Mesenchymal stem cell (in vitro differentiated cells and primary cell): Measurements from ENCODE around the gene ARHGAP31.
"Not testable (repeated sequence)": the region's sequence is repeated elsewhere in the genome, so short reads cannot be mapped to it uniquely, and the experiment has no call there.

Experiments used
- DNase-seq: peaks from one replicate; pipeline ENCODE4 v3.0.0-alpha.2; 2013
- H2AFZ ChIP-seq: one replicate; pipeline ENCODE4 v1.6.1; 2013; ENCODE audit warnings: low read depth, mild to moderate bottlenecking, control low read depth, inconsistent platforms, low read length, moderate library complexity
- H2AK5ac ChIP-seq: 2 replicates; pipeline ENCODE4 v1.6.1; 2013; ENCODE audit warnings: low read length, moderate library complexity, mild to moderate bottlenecking, inconsistent platforms; ENCODE audit not compliant: severe bottlenecking
- H2BK120ac ChIP-seq: one replicate; pipeline ENCODE4 v1.6.1; 2013; ENCODE audit warnings: low read depth, mild to moderate bottlenecking, inconsistent platforms, low read length, moderate library complexity
- H2BK12ac ChIP-seq, 2 experiments: one replicate each; pipeline ENCODE4 v1.6.1; 2013; ENCODE audit warnings: inconsistent platforms in 2 of 2, low read length in 2 of 2, mild to moderate bottlenecking in 2 of 2, moderate library complexity in 2 of 2, control low read depth in 1 of 2
- H2BK15ac ChIP-seq: one replicate; pipeline ENCODE4 v1.6.1; 2013; ENCODE audit warnings: mild to moderate bottlenecking, low read depth, inconsistent platforms; ENCODE audit not compliant: poor library complexity, severe bottlenecking
- H2BK5ac ChIP-seq: 2 replicates; pipeline ENCODE4 v1.6.1; 2013; ENCODE audit warnings: low read depth, mild to moderate bottlenecking, low read length, control low read depth, inconsistent platforms; ENCODE audit not compliant: poor library complexity, severe bottlenecking
- H3K14ac ChIP-seq, 2 experiments: one replicate each; pipeline ENCODE4 v1.6.1; 2013; ENCODE audit warnings: inconsistent platforms in 2 of 2, low read length in 2 of 2, control low read depth in 1 of 2, mild to moderate bottlenecking in 1 of 2, moderate library complexity in 1 of 2
- H3K18ac ChIP-seq, 2 experiments: one replicate each; pipeline ENCODE4 v1.6.1; 2013; ENCODE audit warnings: inconsistent platforms in 2 of 2, low read length in 2 of 2, control low read depth in 1 of 2, low read depth in 1 of 2, mild to moderate bottlenecking in 1 of 2
- H3K23ac ChIP-seq, 2 experiments: one replicate each; pipeline ENCODE4 v1.6.1; 2013; ENCODE audit warnings: inconsistent platforms in 2 of 2, low read length in 2 of 2, mild to moderate bottlenecking in 2 of 2, moderate library complexity in 2 of 2, control low read depth in 1 of 2
- H3K27ac ChIP-seq: 2 replicates; pipeline ENCODE4 v1.5.1; 2013; ENCODE audit warnings: mild to moderate bottlenecking, moderate library complexity, low read length, control low read depth, inconsistent platforms; ENCODE audit not compliant: poor library complexity, severe bottlenecking
- H3K27me3 ChIP-seq, 2 experiments: 2 replicates each; pipeline versions ENCODE4 v1.6.1 to v1.7.0; 2013; ENCODE audit warnings: low read length in 2 of 2, mild to moderate bottlenecking in 2 of 2, moderate library complexity in 2 of 2, control low read depth in 1 of 2, inconsistent platforms in 1 of 2; ENCODE audit not compliant: control insufficient read depth in 1 of 2, insufficient read depth in 1 of 2
- H3K36me3 ChIP-seq, 2 experiments: 2 replicates each; pipeline versions ENCODE4 v1.6.1 to v1.7.0; 2013; ENCODE audit warnings: low read length in 2 of 2, control low read depth in 1 of 2, inconsistent platforms in 1 of 2, low read depth in 1 of 2, mild to moderate bottlenecking in 1 of 2; ENCODE audit not compliant: insufficient read depth in 2 of 2, control insufficient read depth in 1 of 2
- H3K4ac ChIP-seq, 2 experiments: one replicate each; pipeline ENCODE4 v1.6.1; 2013; ENCODE audit warnings: inconsistent platforms in 2 of 2, low read length in 2 of 2, mild to moderate bottlenecking in 2 of 2, moderate library complexity in 2 of 2, control low read depth in 1 of 2, low read depth in 1 of 2
- H3K4me1 ChIP-seq: 2 replicates; pipeline ENCODE4 v1.6.1; 2013; ENCODE audit warnings: low read depth, low read length, control low read depth; ENCODE audit not compliant: control insufficient read depth, insufficient read depth
- H3K4me2 ChIP-seq: 2 replicates; pipeline ENCODE4 v1.6.1; 2013; ENCODE audit warnings: low read length, mild to moderate bottlenecking, inconsistent platforms; ENCODE audit not compliant: poor library complexity, severe bottlenecking
- H3K4me3 ChIP-seq, 2 experiments: 2 replicates each; pipeline versions ENCODE4 v1.5.1 to v1.7.0; 2013; ENCODE audit warnings: low read length in 2 of 2, mild to moderate bottlenecking in 2 of 2, control low read depth in 1 of 2, low read depth in 1 of 2; ENCODE audit not compliant: insufficient read depth in 1 of 2
- H3K79me1 ChIP-seq: replicated peaks from 2 replicates; pipeline ENCODE4 v1.6.1; 2013; ENCODE audit warnings: mild to moderate bottlenecking, control low read depth, low read length, inconsistent platforms; ENCODE audit not compliant: poor library complexity, severe bottlenecking
- H3K9ac ChIP-seq: 2 replicates; pipeline ENCODE4 v1.7.0; 2013; ENCODE audit warnings: mild to moderate bottlenecking, low read length, moderate library complexity
- H3K9me3 ChIP-seq: 2 replicates; pipeline ENCODE4 v1.7.0; 2013; ENCODE audit warnings: mild to moderate bottlenecking, low read length; ENCODE audit not compliant: control insufficient read depth
- H4K8ac ChIP-seq: one replicate; pipeline ENCODE4 v1.6.1; 2013; ENCODE audit warnings: inconsistent platforms, mild to moderate bottlenecking, low read length, moderate library complexity
- H4K91ac ChIP-seq: one replicate; pipeline ENCODE4 v1.6.1; 2013; ENCODE audit warnings: mild to moderate bottlenecking, low read length, inconsistent platforms
- WGBS: methylation state at CpG from one replicate; pipeline ENCODE4 v1.1.7; 2013; ENCODE audit warnings: mixed read lengths; 5-methylcytosine and 5-hydroxymethylcytosine counted together

Gene ARHGAP31

GRCh38 chr3:119333773-119334509 is 39.8 kb downstream of the ARHGAP31 start:
- Histone ChIP-seq H3K9ac (no peak overlapping the region), H3K4me1 (no peaks in the 10 kb centered on the region), H3K23ac (peak overlapping the region in 1 of 2 experiments; percentile 37), H2BK120ac (no peak overlapping the region), H3K18ac (no peak overlapping the region), H3K36me3 (peaks cover 2 to 11% of the 10 kb centered on the region in 2 experiments), H2AFZ (no peak overlapping the region), H4K8ac (no peak overlapping the region), H3K4me2 (no peak overlapping the region), H3K14ac (no peak overlapping the region), H4K91ac (no peak overlapping the region), H3K4ac (no peak overlapping the region), H2BK15ac (no peak overlapping the region), H3K27ac (no peak overlapping the region), H3K27me3 (no peaks in the 10 kb centered on the region), H2BK12ac (no peak overlapping the region), H2AK5ac (no peak overlapping the region), H3K9me3 (no peaks in the 10 kb centered on the region), H3K4me3 (no peak overlapping the region), H3K79me1 (peaks cover 38% of the 10 kb centered on the region), H2BK5ac (no peak overlapping the region)
- WGBS = 96% methylated on average over 5 of the region's 6 CpGs
- no peak for DNase-seq

DNA sequence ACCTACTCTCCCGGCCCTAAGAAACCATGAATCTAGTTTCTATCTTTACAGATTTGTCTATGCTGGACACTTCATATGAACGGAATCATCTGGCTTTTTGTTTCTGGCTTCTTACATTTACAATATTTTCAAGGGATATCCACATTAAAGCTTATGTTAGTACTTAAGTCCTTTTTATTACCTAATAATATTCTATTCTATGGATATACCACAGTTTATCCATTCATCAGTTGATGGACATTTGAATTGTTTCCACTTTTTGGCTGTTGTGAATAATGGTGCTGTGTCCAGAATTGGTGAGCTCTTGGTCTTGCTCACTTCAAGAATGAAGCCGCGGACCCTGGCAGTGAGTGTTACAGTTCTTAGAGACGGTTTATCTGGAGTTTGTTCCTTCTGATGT is 42.6 kb downstream of the ARHGAP31 start:
- Histone ChIP-seq H3K4me1 (no peaks in the 10 kb centered on the region), H3K27ac (no peak overlapping the region), H3K79me1 (peaks cover 29% of the 10 kb centered on the region), H2BK120ac (no peak overlapping the region), H3K27me3 (no peaks in the 10 kb centered on the region), H3K4me3 (no peak overlapping the region), H2AFZ (no peak overlapping the region), H2BK5ac (no peak overlapping the region), H3K14ac (no peak overlapping the region), H3K9me3 (no peaks in the 10 kb centered on the region), H3K4me2 (no peak overlapping the region), H3K18ac (no peak overlapping the region), H2AK5ac (no peak overlapping the region), H2BK15ac (no peak overlapping the region), H3K9ac (no peak overlapping the region), H3K4ac (no peak overlapping the region), H2BK12ac (no peak overlapping the region), H3K36me3 (peaks cover 0 to 8% of the 10 kb centered on the region in 2 experiments), H4K91ac (no peak overlapping the region), H3K23ac (no peak overlapping the region), H4K8ac (no peak overlapping the region)
- over 99% methylated on average over 5 of the region's 5 CpGs for WGBS
- DNase-seq = no peak

DNA sequence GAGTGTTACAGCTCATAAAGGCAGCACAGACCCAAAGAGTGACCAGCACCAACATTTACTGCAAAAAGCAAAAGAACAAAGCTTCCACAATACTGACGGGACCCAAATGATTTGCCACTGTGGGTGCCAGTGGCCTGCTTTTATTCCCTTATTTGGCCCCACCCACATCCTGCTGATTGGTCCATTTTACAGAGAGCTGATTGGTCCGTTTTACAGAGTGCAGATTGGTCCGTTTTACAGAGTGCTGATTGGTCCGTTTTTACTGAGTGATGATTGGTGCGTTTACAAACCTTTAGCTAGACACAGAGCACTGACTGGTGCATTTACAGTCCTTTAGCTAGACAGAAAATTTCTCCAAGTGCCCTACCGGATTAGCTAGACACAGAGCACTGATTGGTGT is 43.2 kb downstream of the ARHGAP31 start:
- H3K4me2 ChIP-seq, H3K9ac ChIP-seq, H3K23ac ChIP-seq, H4K8ac ChIP-seq, H4K91ac ChIP-seq, H2AK5ac ChIP-seq, DNase-seq, H3K4me3 ChIP-seq, H3K18ac ChIP-seq, H2AFZ ChIP-seq, H2BK120ac ChIP-seq, H3K4ac ChIP-seq, H2BK12ac ChIP-seq, H3K36me3 ChIP-seq, H3K27ac ChIP-seq, H2BK5ac ChIP-seq, H3K9me3 ChIP-seq, H3K27me3 ChIP-seq, H3K14ac ChIP-seq, H2BK15ac ChIP-seq, H3K4me1 ChIP-seq: not testable (repeated sequence)
- WGBS = 97% methylated on average over 6 of the region's 6 CpGs
- H3K79me1 ChIP-seq = peaks cover 33% of the 10 kb centered on the region

DNA sequence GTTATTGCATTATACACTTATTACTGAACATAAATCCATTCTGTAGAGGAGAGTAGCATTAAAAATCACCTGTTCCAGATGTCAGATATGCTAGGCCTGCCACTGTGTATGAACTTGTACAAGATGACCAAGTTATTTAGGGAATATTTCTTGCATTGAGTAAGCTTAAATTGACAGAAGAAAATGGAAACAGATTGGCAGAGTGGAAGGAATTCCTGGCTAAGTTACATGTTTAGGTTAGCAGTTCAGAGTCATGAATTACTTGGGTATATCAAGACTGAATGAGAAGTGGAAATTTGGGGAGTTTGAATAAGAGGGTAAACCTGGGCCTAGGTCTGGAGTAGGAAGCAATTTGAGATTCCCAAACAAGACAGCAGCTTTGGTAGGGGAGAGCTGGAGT is 44.6 kb downstream of the ARHGAP31 start:
- Histone ChIP-seq H3K79me1 (peaks cover 34% of the 10 kb centered on the region), H2AK5ac (no peak overlapping the region), H3K27me3 (no peaks in the 10 kb centered on the region), H3K36me3 (peaks cover 0 to 10% of the 10 kb centered on the region in 2 experiments), H3K9ac (no peak overlapping the region), H3K4ac (no peak overlapping the region), H3K4me2 (no peak overlapping the region), H2AFZ (no peak overlapping the region), H2BK5ac (no peak overlapping the region), H3K4me3 (no peak overlapping the region), H2BK12ac (no peak overlapping the region), H3K9me3 (no peaks in the 10 kb centered on the region), H4K8ac (no peak overlapping the region), H3K4me1 (no peaks in the 10 kb centered on the region), H3K14ac (no peak overlapping the region), H3K27ac (no peak overlapping the region), H2BK15ac (no peak overlapping the region), H2BK120ac (no peak overlapping the region), H3K23ac (no peak overlapping the region), H3K18ac (no peak overlapping the region), H4K91ac (no peak overlapping the region)
- no peak for DNase-seq
